Uterus (tissue), 2 donors: ENCODE measurements around the gene PRR15.

Experiments
- POLR2A ChIP-seq, 2 donors: fragments of 450-650 bp; IDR thresholded peaks; one replicate each; pipeline ENCODE4 v1.6.1; 2016; ENCODE audit warnings: antibody characterized with exemption in 2 of 2, mild to moderate bottlenecking in 1 of 2, moderate library complexity in 1 of 2
- TF ChIP-seq, protein P1 (sequence below), 4 experiments: fragments of 200-600 bp in 2 of 4; fragments of 450-650 bp in 2 of 4; sonication (generic) in 2 of 4; IDR thresholded peaks; one replicate each; pipeline ENCODE4 v1.5.1; 2016 to 2019; ENCODE audit warnings: antibody characterized with exemption in 4 of 4, mild to moderate bottlenecking in 2 of 4, moderate library complexity in 1 of 4

DNA sequence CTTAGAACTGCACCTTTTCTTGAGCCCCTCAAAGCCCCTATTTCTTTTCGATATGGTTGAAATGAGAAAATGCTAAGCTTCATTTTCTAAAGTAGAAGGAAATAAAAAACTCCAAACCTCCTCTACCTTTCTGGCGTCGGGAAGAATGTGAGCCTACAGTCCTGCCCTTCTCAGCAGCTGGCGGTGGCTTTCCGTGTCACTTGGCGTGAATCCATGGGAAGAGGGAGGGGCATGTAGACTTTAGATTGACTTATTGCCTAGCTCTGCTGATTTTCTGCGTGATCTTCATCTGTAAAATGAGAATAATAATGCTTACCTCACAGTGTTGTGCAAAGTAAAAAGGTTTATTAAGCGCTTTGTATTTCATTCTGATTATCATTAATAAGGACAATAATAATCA, 35.0 kb downstream of the PRR15 start:
- TF ChIP-seq, protein P1, sequence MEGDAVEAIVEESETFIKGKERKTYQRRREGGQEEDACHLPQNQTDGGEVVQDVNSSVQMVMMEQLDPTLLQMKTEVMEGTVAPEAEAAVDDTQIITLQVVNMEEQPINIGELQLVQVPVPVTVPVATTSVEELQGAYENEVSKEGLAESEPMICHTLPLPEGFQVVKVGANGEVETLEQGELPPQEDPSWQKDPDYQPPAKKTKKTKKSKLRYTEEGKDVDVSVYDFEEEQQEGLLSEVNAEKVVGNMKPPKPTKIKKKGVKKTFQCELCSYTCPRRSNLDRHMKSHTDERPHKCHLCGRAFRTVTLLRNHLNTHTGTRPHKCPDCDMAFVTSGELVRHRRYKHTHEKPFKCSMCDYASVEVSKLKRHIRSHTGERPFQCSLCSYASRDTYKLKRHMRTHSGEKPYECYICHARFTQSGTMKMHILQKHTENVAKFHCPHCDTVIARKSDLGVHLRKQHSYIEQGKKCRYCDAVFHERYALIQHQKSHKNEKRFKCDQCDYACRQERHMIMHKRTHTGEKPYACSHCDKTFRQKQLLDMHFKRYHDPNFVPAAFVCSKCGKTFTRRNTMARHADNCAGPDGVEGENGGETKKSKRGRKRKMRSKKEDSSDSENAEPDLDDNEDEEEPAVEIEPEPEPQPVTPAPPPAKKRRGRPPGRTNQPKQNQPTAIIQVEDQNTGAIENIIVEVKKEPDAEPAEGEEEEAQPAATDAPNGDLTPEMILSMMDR (IDR thresholded peaks at IDR 0.05), result no peak
- TF ChIP-seq POLR2A (IDR thresholded peaks at IDR 0.05), result no peak
